Measurements from ENCODE around the gene RAB28.

RAB28 gene

GRCh38 chr4:13514722-13515121 lies 30.6 kb upstream of the RAB28 start:
- in situ Hi-C loops (cut with HindIII; ENCODE audit: low sequenced_read_pairs) = no loop called here

GRCh38 chr4:13511101-13511500 lies 27.0 kb upstream of the RAB28 start:
- in situ Hi-C loops (cut with HindIII; ENCODE audit: low sequenced_read_pairs) = no loop called here

- in situ Hi-C loops (cut with HindIII; ENCODE audit: low sequenced_read_pairs) = no loop called here
Measured at GRCh38 chr4:13509442-13509841, 25.3 kb upstream of the RAB28 start.

DNA sequence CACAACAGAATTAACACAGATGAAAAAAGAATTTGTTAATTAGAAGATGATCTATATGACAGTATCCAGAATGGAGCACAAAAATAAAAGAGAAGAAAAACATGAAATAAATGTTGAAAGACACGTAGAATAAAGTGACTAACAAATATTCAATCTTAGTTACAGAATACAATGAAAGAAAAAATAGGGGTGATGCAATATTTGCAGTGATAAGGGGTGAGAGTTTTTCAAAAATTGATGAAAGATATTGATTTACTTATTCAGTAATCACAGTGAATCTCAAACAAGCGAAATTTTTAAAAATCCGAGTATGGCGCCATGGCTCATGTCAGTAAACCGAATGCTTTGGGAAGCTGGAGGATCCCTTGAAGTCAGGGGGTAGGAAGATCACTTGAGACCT lies 20.2 kb upstream of the RAB28 start:
- in situ Hi-C loops (cut with HindIII; ENCODE audit: low sequenced_read_pairs) = no loop called here

- in situ Hi-C loops (cut with HindIII; ENCODE audit: low sequenced_read_pairs) = loop anchor here (5.0 kb wide), 1 partner anchor 34 kb away; no protein-coding TSS in a partner anchor
Measured at GRCh38 chr4:13498469-13498868, 14.3 kb upstream of the RAB28 start.

DNA sequence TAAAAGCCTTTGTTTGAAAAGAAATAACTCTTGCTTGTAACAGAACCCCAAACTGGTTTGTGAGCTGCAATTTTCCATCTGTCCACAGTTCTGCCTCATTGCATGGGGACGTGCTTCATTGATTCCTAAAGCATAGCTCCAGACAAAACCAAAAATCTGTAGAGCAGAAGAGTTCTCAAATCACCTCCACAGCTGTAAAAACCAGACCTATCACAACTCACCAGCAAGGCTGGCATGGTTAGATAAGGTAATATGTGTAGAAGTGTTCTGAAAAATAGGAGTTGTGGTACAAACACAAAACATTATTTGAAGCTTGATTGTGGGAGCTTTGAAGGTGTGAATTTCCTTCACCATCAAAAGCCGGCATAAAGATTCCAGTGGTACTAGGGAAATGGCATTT lies 12.5 kb upstream of the RAB28 start:
- in situ Hi-C loops (cut with HindIII; ENCODE audit: low sequenced_read_pairs) = loop anchor here (5.0 kb wide), 1 partner anchor 36 kb away; no protein-coding TSS in a partner anchor

DNA sequence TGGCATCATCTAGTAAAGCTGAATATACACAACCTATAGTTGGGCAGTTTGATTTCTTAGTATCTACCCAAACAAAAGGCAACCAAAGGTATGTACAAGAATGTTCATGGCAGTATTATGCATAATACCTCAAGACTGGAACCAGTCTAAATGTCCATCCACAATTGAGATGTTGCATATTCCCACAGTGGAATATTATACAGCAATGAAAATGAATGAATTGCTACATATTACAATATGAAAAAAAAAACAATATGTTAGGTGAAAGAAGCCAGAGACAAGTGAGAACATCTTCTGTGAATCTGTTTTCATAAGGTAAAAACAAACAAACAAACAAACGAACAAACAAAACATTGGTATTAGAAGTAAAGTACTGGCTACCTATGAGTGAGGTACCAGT lies 11.6 kb upstream of the RAB28 start:
- in situ Hi-C loops (cut with HindIII; ENCODE audit: low sequenced_read_pairs) = loop anchor here (5.0 kb wide), 1 partner anchor 37 kb away; no protein-coding TSS in a partner anchor

- in situ Hi-C loops (cut with HindIII; ENCODE audit: low sequenced_read_pairs) = no loop called here
Measured at GRCh38 chr4:13493793-13494192, 9.7 kb upstream of the RAB28 start.

- in situ Hi-C loops (cut with HindIII; ENCODE audit: low sequenced_read_pairs) = no loop called here
Measured at GRCh38 chr4:13492747-13493146, 8.6 kb upstream of the RAB28 start.

DNA sequence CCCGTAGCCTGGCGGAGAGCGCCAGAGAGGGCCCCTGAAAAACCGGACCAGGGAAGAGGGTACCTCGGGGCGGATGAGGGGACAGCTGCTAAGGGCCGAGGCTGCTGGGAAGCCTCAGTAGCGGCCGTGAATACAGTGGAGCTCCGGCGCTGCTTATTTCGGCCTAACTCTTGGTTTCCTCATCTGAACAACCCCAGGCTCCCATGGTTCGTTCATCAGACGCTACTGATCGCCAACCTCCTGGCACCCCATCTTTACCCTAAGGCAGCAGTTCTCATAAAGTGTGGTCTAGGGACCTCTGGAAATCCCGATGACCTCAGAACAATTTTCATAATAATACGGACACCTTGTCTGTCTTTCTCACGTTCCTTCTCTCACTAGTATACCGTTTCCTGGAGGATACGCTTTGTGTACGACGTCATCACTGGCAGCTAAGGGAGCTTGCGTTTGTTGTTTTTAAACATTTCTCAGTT lies 645 bp upstream of the RAB28 start:
- in situ Hi-C loops (cut with HindIII; ENCODE audit: low sequenced_read_pairs) = no loop called here

- in situ Hi-C loops (cut with HindIII; ENCODE audit: low sequenced_read_pairs) = no loop called here
Measured at GRCh38 chr4:13483768-13484121, 395 bp downstream of the RAB28 start.

GRCh38 chr4:13483136-13483767 lies 888 bp downstream of the RAB28 start:
- in situ Hi-C loops (cut with HindIII; ENCODE audit: low sequenced_read_pairs) = no loop called here

- in situ Hi-C loops (cut with HindIII; ENCODE audit: low sequenced_read_pairs) = no loop called here
Measured at GRCh38 chr4:13481569-13481968, 2.6 kb downstream of the RAB28 start.

DNA sequence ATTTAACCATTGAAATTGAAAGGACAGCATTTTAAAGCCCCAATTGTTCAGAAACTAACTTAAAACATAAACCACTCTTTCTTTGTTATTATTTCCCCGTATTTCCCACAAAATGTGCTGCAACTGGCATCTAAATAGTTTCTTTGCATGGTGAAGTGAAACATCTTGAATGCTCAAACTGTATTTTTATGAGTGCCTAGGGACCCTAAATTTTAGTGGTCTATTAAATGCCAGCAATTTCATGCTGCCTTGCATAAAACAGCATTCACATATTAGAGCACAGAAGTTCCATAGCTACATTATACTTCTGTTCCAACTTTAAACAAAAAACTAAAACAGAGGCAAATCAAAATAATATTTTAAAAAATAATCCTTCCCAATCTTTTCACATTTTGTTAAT lies 5.4 kb downstream of the RAB28 start:
- in situ Hi-C loops (cut with HindIII; ENCODE audit: low sequenced_read_pairs) = no loop called here

GRCh38 chr4:13478131-13478530 lies 6.0 kb downstream of the RAB28 start:
- in situ Hi-C loops (cut with HindIII; ENCODE audit: low sequenced_read_pairs) = no loop called here

DNA sequence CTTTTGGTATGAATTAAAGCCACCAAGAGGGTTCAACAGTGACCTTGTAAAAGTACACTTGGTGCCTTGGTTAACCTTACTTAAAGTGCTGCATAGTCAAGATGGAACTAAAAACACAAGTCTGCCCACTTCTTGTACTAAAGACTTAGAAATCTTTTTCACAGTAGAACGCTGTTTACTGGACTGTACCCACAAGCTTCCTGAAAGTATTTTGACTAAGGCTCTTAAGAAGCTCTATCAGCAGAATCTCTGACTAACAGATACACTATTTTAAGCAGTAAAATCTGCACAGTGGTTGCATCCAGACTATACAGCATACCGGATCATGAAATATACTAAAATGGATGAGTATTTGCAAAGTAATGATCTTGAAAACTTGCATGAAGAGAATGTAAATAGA lies 7.2 kb downstream of the RAB28 start:
- in situ Hi-C loops (cut with HindIII; ENCODE audit: low sequenced_read_pairs) = no loop called here

DNA sequence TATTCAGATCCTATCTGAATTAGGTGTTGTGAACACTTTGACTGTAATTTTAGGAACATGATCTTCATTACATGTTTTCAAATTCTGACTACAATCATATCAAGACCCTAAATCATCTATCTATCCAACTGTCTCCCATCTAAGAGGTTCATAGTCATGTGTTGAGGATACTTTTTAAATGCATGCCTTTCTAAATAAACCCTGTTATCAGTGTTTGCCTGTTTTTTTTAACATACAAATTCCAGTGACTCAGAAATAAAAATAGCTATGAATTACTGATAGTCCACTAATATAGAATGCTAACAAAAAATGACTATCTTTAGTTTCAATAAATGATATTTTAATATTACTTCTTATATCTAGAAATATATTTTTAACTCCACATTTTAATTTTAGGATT lies 8.0 kb downstream of the RAB28 start:
- in situ Hi-C loops (cut with HindIII; ENCODE audit: low sequenced_read_pairs) = no loop called here

DNA sequence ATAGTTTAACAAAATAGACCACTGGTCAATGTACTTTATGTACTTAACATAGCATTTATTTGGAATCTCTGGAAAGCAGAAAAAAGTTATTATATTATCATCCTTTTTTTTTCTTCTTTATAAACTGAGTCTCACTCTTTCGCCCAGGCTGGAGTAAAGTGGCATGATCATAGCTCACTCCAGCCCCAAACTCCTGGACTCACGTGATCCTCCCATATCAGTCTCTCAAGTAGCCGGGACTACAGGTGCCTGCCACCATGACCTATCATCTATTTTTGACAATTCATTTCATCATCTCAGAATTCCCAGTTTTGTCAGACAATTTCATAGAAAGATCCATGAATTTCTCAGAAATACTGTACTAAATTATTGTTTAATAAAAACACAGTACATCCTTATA lies 12.7 kb downstream of the RAB28 start:
- in situ Hi-C loops (cut with HindIII; ENCODE audit: low sequenced_read_pairs) = no loop called here

DNA sequence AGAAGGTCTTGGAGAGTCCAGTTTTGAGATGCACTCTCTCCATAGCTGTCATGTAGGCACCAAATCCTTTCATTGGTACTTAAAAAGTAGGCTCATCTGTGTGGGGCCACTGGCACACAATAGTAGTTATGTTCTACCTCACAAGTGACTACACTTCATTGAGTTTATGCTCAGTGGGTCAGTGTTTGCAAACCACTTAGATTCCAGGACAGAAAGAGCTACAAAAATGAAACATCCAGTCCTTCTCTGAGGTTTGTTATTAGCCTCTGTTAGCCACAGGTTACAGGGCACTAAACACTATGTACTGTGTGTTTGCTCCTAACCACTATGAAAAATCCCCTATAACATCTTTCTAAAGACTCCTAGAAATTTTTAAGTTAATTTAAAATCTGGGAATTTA lies 13.8 kb downstream of the RAB28 start:
- in situ Hi-C loops (cut with HindIII; ENCODE audit: low sequenced_read_pairs) = no loop called here

GRCh38 chr4:13464973-13465372 lies 19.2 kb downstream of the RAB28 start:
- in situ Hi-C loops (cut with HindIII; ENCODE audit: low sequenced_read_pairs) = no loop called here

- in situ Hi-C loops (cut with HindIII; ENCODE audit: low sequenced_read_pairs) = no loop called here
Measured at GRCh38 chr4:13464543-13464942, 19.6 kb downstream of the RAB28 start.

GRCh38 chr4:13461191-13461905 lies 22.8 kb downstream of the RAB28 start:
- in situ Hi-C loops (cut with HindIII; ENCODE audit: low sequenced_read_pairs) = no loop called here

DNA sequence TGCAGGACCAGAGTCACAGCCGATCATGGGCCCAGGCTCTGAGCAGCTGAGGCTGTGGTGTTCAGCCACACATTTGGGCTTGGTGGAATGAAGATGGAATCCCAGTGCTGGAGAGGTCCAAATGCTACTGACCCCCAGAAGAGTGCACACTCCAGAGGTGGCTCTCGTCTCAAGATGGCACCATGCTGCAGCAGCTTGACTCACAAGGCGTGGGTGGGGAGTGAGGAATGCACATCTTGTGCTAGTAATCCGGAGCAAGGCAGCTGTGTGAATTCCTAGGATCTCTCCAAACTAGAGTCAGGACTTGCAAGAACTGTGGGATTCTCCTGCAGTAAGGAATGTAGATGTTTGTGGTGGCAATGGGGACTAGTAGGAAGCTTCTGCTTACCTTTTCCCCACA lies 28.7 kb downstream of the RAB28 start:
- in situ Hi-C loops (cut with HindIII; ENCODE audit: low sequenced_read_pairs) = no loop called here
